ENCODE measurements around the gene ADIG. TPM values are rescaled to one million over a fixed set of nuclear protein-coding genes. Genes with fewer than 3 reads are reported as not detected.

Gene ADIG
- total and polyA plus RNA-seq, 9 donors = not detected

- DNase-seq = no peak
- no peaks in the 10 kb centered on the region for H3K4me1 ChIP-seq (ENCODE audit: insufficient read depth)
- no peak overlapping the region for H3K27ac ChIP-seq
- no peaks in the 10 kb centered on the region for H3K9me3 ChIP-seq
- 91 to 94% (median 94%) methylated on average over 2 of the region's 2 CpGs for WGBS, 3 donors
- TF ChIP-seq POLR2A (IDR thresholded peaks at IDR 0.05) (no peak), EP300 (IDR thresholded peaks at IDR 0.05) (no peak), CTCF (IDR thresholded peaks at IDR 0.05) (no peak)
- no peaks in the 10 kb centered on the region for H3K36me3 ChIP-seq
- no peaks in the 10 kb centered on the region for H3K27me3 ChIP-seq
- H3K4me3 ChIP-seq = no peak overlapping the region
- intact Hi-C loops (cut with DNase I) = no loop called here
These were observed 23.8 kb upstream of the ADIG start for GRCh38 chr20:38557174-38557573.

GRCh38 chr20:38558596-38559360, 22.2 kb upstream of the ADIG start:
- H3K27me3 ChIP-seq = no peaks in the 10 kb centered on the region
- no peaks in the 10 kb centered on the region for H3K4me1 ChIP-seq (ENCODE audit: insufficient read depth)
- WGBS, 3 donors = 88 to 91% (median 89%) methylated on average over 3 of the region's 3 CpGs
- TF ChIP-seq POLR2A (IDR thresholded peaks at IDR 0.05) = no peak
- no peak for TF ChIP-seq CTCF (IDR thresholded peaks at IDR 0.05)
- TF ChIP-seq EP300 (IDR thresholded peaks at IDR 0.05) = no peak
- no peaks in the 10 kb centered on the region for H3K9me3 ChIP-seq
- intact Hi-C loops (cut with DNase I) = no loop called here
- H3K4me3 ChIP-seq = no peak overlapping the region
- no peaks in the 10 kb centered on the region for H3K36me3 ChIP-seq
- no peak overlapping the region for H3K27ac ChIP-seq
- no peak for DNase-seq

DNA sequence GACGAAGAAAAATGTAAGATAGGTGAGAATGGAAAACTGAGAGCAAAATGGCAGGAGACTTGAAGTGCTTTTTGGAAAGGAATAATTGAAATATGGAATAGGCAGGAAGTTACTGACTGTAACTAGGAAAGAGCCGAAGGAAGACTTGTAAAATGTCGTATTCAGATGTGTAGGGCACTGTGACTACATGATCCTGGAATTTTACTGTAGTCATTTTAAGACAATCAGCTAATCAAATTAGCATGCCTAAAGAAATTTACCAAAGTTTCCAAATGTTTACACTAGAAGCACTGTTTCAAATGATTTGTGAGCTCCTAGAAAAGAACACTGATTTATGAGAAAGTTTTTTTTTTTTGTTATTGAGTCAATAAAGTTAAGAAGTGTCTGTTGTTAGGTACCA, 21.2 kb upstream of the ADIG start:
- intact Hi-C loops (cut with DNase I) = loop anchor here in 1 of 4 donors (10.0 kb wide), 1 partner anchor 65 kb away; no protein-coding TSS in a partner anchor
- H3K27me3 ChIP-seq = no peaks in the 10 kb centered on the region
- H3K27ac ChIP-seq = no peak overlapping the region
- no peaks in the 10 kb centered on the region for H3K36me3 ChIP-seq
- DNase-seq = no peak
- 89 to 98% (median 96%) methylated on average over 3 of the region's 3 CpGs for WGBS, 3 donors
- H3K4me3 ChIP-seq = no peak overlapping the region
- no peak for TF ChIP-seq CTCF (IDR thresholded peaks at IDR 0.05)
- no peaks in the 10 kb centered on the region for H3K4me1 ChIP-seq (ENCODE audit: insufficient read depth)
- no peaks in the 10 kb centered on the region for H3K9me3 ChIP-seq

DNA sequence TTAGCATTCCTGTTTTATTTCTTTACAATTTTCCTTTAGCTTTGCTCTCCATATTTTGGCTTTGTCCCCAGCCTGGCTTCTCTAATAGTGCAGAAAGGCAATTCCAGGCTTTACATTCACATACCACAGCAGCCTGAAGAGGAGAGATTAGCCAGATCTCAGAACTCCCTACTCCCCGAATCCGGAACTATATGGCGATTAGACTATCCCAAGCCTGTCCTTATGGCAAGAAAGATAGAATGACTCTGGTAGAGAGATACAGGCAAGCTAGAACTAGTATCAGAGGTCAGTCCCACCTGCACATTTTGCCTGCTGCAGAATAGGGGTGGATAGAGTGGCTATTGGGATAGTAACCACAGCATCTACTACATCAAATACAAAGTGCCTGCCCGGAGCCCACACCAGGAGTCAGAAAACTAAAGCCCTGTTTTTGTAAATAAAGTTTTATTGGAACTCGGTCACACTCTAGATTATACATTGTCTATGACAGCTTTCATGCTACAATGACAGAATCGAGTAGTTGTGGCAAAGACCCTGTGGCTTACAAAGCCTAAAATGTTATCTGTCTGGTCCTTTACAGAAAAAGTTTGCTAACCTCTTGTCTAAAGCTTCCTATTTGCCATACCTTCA, 17.1 kb upstream of the ADIG start:
- intact Hi-C loops (cut with DNase I) = loop anchor here in 1 of 4 donors (10.0 kb wide), 1 partner anchor 61 kb away; no protein-coding TSS in a partner anchor
- TF ChIP-seq CTCF (IDR thresholded peaks at IDR 0.05) (no peak), EP300 (IDR thresholded peaks at IDR 0.05) (no peak), POLR2A (IDR thresholded peaks at IDR 0.05) (no peak)
- Histone ChIP-seq H3K36me3 (no peaks in the 10 kb centered on the region), H3K9me3 (no peaks in the 10 kb centered on the region), H3K27me3 (no peaks in the 10 kb centered on the region), H3K4me3 (no peak overlapping the region), H3K4me1 (ENCODE audit: insufficient read depth) (no peaks in the 10 kb centered on the region), H3K27ac (no peak overlapping the region)
- WGBS, 3 donors = 95 to 97% (median 95%) methylated on average over 6 of the region's 6 CpGs
- no peak for DNase-seq

Measured in ovary (tissue), 9 donors.